Liver (tissue), 3 donors: ENCODE data around the gene LRIT2.

Experiments
- EGR1 ChIP-seq, 2 donors: IDR thresholded peaks; 2 replicates each; pipeline ENCODE4 v1.6.1; 2016 to 2018; ENCODE audit warnings: antibody characterized with exemption in 2 of 2, low read depth in 2 of 2
- FOXA1 ChIP-seq: IDR thresholded peaks from 2 replicates; pipeline ENCODE4 v1.6.1; 2016; ENCODE audit warnings: antibody characterized with exemption
- JUND ChIP-seq, 2 donors: IDR thresholded peaks; 2 replicates each; pipeline ENCODE4 v1.6.1; 2016; ENCODE audit warnings: antibody characterized with exemption in 2 of 2
- RAD21 ChIP-seq, 2 donors: IDR thresholded peaks; 2 replicates each; pipeline ENCODE4 v1.6.1; 2016; ENCODE audit warnings: antibody characterized with exemption in 2 of 2, mild to moderate bottlenecking in 2 of 2
- RXRA ChIP-seq, 2 donors: IDR thresholded peaks; 2 replicates each; pipeline ENCODE4 v1.6.1; 2017 to 2018; ENCODE audit warnings: antibody characterized with exemption in 2 of 2, mild to moderate bottlenecking in 1 of 2
- SP1 ChIP-seq: IDR thresholded peaks from 2 replicates; pipeline ENCODE4 v1.6.1; 2018; ENCODE audit warnings: antibody characterized with exemption, mild to moderate bottlenecking
- TAF1 ChIP-seq: conservative IDR thresholded peaks from 2 replicates; pipeline ENCODE4 v1.6.1; 2016; ENCODE audit warnings: antibody characterized with exemption, mild to moderate bottlenecking
- YY1 ChIP-seq: IDR thresholded peaks from 2 replicates; pipeline ENCODE4 v1.6.1; 2016; ENCODE audit warnings: antibody characterized with exemption, mild to moderate bottlenecking
- TF ChIP-seq, protein P1 (sequence below): fragments of 150-350 bp; IDR thresholded peaks from 2 replicates; pipeline ENCODE4 v1.5.1; 2017; ENCODE audit warnings: improper control_type of control experiment, low read depth, low read length; ENCODE audit not compliant: missing input control
- TF ChIP-seq, protein P2 (sequence below): IDR thresholded peaks from 2 replicates; pipeline ENCODE4 v1.6.1; 2016; ENCODE audit warnings: antibody characterized with exemption, mild to moderate bottlenecking
- TF ChIP-seq, protein P3 (sequence below): IDR thresholded peaks from 2 replicates; pipeline ENCODE4 v1.6.1; 2016; ENCODE audit warnings: antibody characterized with exemption
- TF ChIP-seq, protein P4 (sequence below): IDR thresholded peaks from 2 replicates; pipeline ENCODE4 v1.6.1; 2016; ENCODE audit warnings: antibody characterized with exemption
- donor health status: healthy.
- donor health status: healthy.

DNA sequence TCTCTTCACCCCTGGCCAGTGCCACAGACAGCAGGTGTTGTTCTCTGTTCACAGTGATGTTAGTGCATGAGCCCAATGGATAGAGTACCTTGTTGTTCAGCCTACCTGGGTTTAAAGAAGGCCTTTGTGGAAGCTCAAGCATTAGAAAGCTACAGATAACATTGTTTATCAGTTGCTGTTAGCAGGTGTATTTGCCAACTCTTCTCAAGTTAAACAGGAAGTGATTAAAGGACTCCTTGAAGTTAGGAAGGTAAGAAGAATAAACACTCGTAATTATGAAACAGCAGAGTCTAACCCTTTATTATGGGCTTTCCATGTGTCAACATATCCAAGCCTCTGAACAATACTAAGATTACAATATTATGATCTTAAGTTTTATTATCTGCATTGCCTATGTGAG is 45.4 kb upstream of the LRIT2 start:
- TF ChIP-seq, protein P1, sequence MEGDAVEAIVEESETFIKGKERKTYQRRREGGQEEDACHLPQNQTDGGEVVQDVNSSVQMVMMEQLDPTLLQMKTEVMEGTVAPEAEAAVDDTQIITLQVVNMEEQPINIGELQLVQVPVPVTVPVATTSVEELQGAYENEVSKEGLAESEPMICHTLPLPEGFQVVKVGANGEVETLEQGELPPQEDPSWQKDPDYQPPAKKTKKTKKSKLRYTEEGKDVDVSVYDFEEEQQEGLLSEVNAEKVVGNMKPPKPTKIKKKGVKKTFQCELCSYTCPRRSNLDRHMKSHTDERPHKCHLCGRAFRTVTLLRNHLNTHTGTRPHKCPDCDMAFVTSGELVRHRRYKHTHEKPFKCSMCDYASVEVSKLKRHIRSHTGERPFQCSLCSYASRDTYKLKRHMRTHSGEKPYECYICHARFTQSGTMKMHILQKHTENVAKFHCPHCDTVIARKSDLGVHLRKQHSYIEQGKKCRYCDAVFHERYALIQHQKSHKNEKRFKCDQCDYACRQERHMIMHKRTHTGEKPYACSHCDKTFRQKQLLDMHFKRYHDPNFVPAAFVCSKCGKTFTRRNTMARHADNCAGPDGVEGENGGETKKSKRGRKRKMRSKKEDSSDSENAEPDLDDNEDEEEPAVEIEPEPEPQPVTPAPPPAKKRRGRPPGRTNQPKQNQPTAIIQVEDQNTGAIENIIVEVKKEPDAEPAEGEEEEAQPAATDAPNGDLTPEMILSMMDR: no peak
- no peak for TF ChIP-seq EGR1 (IDR thresholded peaks at IDR 0.05; ENCODE audit: low read depth in 2 of 2)
- TF ChIP-seq SP1: no peak
- TF ChIP-seq, protein P2, sequence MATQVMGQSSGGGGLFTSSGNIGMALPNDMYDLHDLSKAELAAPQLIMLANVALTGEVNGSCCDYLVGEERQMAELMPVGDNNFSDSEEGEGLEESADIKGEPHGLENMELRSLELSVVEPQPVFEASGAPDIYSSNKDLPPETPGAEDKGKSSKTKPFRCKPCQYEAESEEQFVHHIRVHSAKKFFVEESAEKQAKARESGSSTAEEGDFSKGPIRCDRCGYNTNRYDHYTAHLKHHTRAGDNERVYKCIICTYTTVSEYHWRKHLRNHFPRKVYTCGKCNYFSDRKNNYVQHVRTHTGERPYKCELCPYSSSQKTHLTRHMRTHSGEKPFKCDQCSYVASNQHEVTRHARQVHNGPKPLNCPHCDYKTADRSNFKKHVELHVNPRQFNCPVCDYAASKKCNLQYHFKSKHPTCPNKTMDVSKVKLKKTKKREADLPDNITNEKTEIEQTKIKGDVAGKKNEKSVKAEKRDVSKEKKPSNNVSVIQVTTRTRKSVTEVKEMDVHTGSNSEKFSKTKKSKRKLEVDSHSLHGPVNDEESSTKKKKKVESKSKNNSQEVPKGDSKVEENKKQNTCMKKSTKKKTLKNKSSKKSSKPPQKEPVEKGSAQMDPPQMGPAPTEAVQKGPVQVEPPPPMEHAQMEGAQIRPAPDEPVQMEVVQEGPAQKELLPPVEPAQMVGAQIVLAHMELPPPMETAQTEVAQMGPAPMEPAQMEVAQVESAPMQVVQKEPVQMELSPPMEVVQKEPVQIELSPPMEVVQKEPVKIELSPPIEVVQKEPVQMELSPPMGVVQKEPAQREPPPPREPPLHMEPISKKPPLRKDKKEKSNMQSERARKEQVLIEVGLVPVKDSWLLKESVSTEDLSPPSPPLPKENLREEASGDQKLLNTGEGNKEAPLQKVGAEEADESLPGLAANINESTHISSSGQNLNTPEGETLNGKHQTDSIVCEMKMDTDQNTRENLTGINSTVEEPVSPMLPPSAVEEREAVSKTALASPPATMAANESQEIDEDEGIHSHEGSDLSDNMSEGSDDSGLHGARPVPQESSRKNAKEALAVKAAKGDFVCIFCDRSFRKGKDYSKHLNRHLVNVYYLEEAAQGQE: no peak
- no peak for TF ChIP-seq JUND (IDR thresholded peaks at IDR 0.05)
- no peak for TF ChIP-seq RXRA (IDR thresholded peaks at IDR 0.05)
- no peak for TF ChIP-seq RAD21 (IDR thresholded peaks at IDR 0.05)
- TF ChIP-seq YY1: no peak
- TF ChIP-seq, protein P3, sequence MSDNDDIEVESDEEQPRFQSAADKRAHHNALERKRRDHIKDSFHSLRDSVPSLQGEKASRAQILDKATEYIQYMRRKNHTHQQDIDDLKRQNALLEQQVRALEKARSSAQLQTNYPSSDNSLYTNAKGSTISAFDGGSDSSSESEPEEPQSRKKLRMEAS: no peak
- TF ChIP-seq TAF1: no peak
- TF ChIP-seq, protein P4, sequence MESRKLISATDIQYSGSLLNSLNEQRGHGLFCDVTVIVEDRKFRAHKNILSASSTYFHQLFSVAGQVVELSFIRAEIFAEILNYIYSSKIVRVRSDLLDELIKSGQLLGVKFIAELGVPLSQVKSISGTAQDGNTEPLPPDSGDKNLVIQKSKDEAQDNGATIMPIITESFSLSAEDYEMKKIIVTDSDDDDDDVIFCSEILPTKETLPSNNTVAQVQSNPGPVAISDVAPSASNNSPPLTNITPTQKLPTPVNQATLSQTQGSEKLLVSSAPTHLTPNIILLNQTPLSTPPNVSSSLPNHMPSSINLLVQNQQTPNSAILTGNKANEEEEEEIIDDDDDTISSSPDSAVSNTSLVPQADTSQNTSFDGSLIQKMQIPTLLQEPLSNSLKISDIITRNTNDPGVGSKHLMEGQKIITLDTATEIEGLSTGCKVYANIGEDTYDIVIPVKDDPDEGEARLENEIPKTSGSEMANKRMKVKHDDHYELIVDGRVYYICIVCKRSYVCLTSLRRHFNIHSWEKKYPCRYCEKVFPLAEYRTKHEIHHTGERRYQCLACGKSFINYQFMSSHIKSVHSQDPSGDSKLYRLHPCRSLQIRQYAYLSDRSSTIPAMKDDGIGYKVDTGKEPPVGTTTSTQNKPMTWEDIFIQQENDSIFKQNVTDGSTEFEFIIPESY: no peak
- TF ChIP-seq FOXA1: no peak
